GM19043 (cell line): Measurements from ENCODE around the gene OR11A1.

Experiments used
- ATAC-seq: cut with Tn5 transposase; IDR thresholded peaks from one replicate; pipeline ENCODE4 v1.9.1; 2021; ENCODE audit warnings: low read depth; ENCODE audit not compliant: unreplicated experiment

Gene OR11A1

GRCh38 chr6:29399525-29399924 lies 57.3 kb downstream of the OR11A1 start:
- no peak for ATAC-seq

- no peak for ATAC-seq
These were observed 61.5 kb downstream of the OR11A1 start, which contains the start of gene OR12D2 for GRCh38 chr6:29395331-29395730. OR12D2 (plus strand) TSS chr6:29395631; CDS start chr6:29396700, 1,069 bp downstream.

- no peak for ATAC-seq
These were observed 68.3 kb downstream of the OR11A1 start for GRCh38 chr6:29388533-29388932.

- ATAC-seq, result no peak
These were observed 80.9 kb downstream of the OR11A1 start for GRCh38 chr6:29376003-29376402.
